Neural cell (in vitro differentiated cells): Measurements from ENCODE around the gene HOXA3. TPM values are rescaled to one million over a fixed set of nuclear protein-coding genes. Genes with fewer than 3 reads are reported as not detected.

Experiments
- H2AFZ ChIP-seq: fragments of 200-600, 300-800 bp; sonication (generic), shearing (Covaris generic); 2 replicates; pipeline ENCODE4 v1.6.0; 2014; ENCODE audit warnings: low read depth, mild to moderate bottlenecking, antibody characterized with exemption, low read length, moderate library complexity
- H3F3A ChIP-seq: fragments of 200-600 bp; shearing (Covaris generic); 2 replicates; pipeline ENCODE4 v1.6.1; 2016; ENCODE audit warnings: mild to moderate bottlenecking, moderate library complexity, mixed read lengths, antibody characterized with exemption, low read length; ENCODE audit not compliant: insufficient read depth, poor library complexity, severe bottlenecking
- H3K27ac ChIP-seq: fragments of 200-600, 300-800 bp; sonication (generic), shearing (Covaris generic); 2 replicates; pipeline ENCODE4 v1.5.1; 2014; ENCODE audit warnings: mild to moderate bottlenecking, low read length, moderate library complexity
- H3K27me3 ChIP-seq: fragments of 300-800, 200-600 bp; sonication (generic), shearing (Covaris generic); 2 replicates; pipeline ENCODE4 v1.6.0; 2014; ENCODE audit warnings: mild to moderate bottlenecking, low read depth, low read length, moderate library complexity; ENCODE audit not compliant: insufficient read depth
- H3K36me3 ChIP-seq: fragments of 300-800, 200-600 bp; sonication (generic), shearing (Covaris generic); 2 replicates; pipeline ENCODE4 v1.5.1; 2014; ENCODE audit warnings: mild to moderate bottlenecking, antibody characterized with exemption, low read length, moderate library complexity; ENCODE audit not compliant: insufficient read depth
- H3K4me2 ChIP-seq: fragments of 300-800, 200-600 bp; sonication (generic), shearing (Covaris generic); 2 replicates; pipeline ENCODE4 v1.6.0; 2014; ENCODE audit warnings: mild to moderate bottlenecking, low read length
- H3K4me3 ChIP-seq: fragments of 300-800, 200-600 bp; sonication (generic), shearing (Covaris generic); 2 replicates; pipeline ENCODE4 v1.5.1; 2014; ENCODE audit warnings: mild to moderate bottlenecking, low read length, moderate library complexity
- H3K79me2 ChIP-seq: fragments of 200-600 bp; shearing (Covaris generic); replicated peaks from 2 replicates; pipeline ENCODE4 v1.6.0; 2014; ENCODE audit warnings: mild to moderate bottlenecking, low read length, moderate library complexity; ENCODE audit not compliant: insufficient read depth
- H3K9ac ChIP-seq: fragments of 300-800, 200-600 bp; sonication (generic), shearing (Covaris generic); 2 replicates; pipeline ENCODE4 v1.6.1; 2016; ENCODE audit warnings: mild to moderate bottlenecking, low read length, mixed read lengths
- H3K9me2 ChIP-seq: fragments of 200-600 bp; shearing (Covaris generic); 2 replicates; pipeline ENCODE4 v1.6.1; 2016; ENCODE audit warnings: mild to moderate bottlenecking, low read length, mixed read lengths; ENCODE audit not compliant: insufficient read depth
- H3K9me3 ChIP-seq: fragments of 200-600, 300-800 bp; sonication (generic), shearing (Covaris generic); 2 replicates; pipeline ENCODE4 v1.6.1; 2016; ENCODE audit warnings: mild to moderate bottlenecking, mixed run types, low read length, moderate library complexity, mixed read lengths
- H4K20me1 ChIP-seq: fragments of 200-600 bp; shearing (Covaris generic); 2 replicates; pipeline ENCODE4 v1.6.1; 2016; ENCODE audit warnings: mild to moderate bottlenecking, mixed run types; ENCODE audit not compliant: insufficient read depth
- EP300 ChIP-seq: fragments of 450-650 bp; conservative IDR thresholded peaks from 2 replicates; pipeline ENCODE4 v1.6.1; 2014; ENCODE audit warnings: antibody characterized with exemption, mild to moderate bottlenecking, moderate library complexity; ENCODE audit not compliant: poor library complexity, severe bottlenecking
- EZH2 ChIP-seq: fragments of 200-600, 300-800 bp; shearing (Covaris generic), sonication (generic); IDR thresholded peaks from 2 replicates; pipeline ENCODE4 v1.6.1; 2014; ENCODE audit warnings: antibody characterized with exemption, low read length, borderline replicate concordance, mild to moderate bottlenecking; ENCODE audit not compliant: insufficient read depth, poor library complexity, severe bottlenecking
- POLR2AphosphoS5 ChIP-seq: IDR thresholded peaks from 2 replicates; pipeline ENCODE4 v1.6.1; 2012
- RAD21 ChIP-seq: fragments of 450-650 bp; conservative IDR thresholded peaks from 2 replicates; pipeline ENCODE4 v1.6.1; 2014; ENCODE audit warnings: antibody characterized with exemption, mild to moderate bottlenecking, moderate library complexity
- SMC3 ChIP-seq: fragments of 450-650 bp; conservative IDR thresholded peaks from 2 replicates; pipeline ENCODE4 v1.6.1; 2014; ENCODE audit warnings: antibody characterized with exemption, mild to moderate bottlenecking, moderate library complexity; ENCODE audit not compliant: poor library complexity
- TAF1 ChIP-seq: IDR thresholded peaks from 2 replicates; pipeline ENCODE4 v1.6.1; 2012; ENCODE audit warnings: low read depth
- polyA plus RNA-seq: library from polyadenylated mRNA; depleted of rRNA; stranded (reverse); fragments of >200 nt; gene quantifications from 2 replicates; pipeline ENCODE4 v1.2.3, GENCODE V29; 2014
- TF ChIP-seq, protein P1 (sequence below): IDR thresholded peaks from 2 replicates; pipeline ENCODE4 v1.6.1; 2012; ENCODE audit warnings: borderline replicate concordance
- TF ChIP-seq, protein P2 (sequence below): fragments of 450-650 bp; IDR thresholded peaks from 2 replicates; pipeline ENCODE4 v1.5.1; 2014; ENCODE audit warnings: antibody characterized with exemption, mild to moderate bottlenecking, moderate library complexity; ENCODE audit not compliant: poor library complexity, severe bottlenecking

Gene HOXA3
- polyA plus RNA-seq, 1 donor from 2014 or later: not detected

DNA sequence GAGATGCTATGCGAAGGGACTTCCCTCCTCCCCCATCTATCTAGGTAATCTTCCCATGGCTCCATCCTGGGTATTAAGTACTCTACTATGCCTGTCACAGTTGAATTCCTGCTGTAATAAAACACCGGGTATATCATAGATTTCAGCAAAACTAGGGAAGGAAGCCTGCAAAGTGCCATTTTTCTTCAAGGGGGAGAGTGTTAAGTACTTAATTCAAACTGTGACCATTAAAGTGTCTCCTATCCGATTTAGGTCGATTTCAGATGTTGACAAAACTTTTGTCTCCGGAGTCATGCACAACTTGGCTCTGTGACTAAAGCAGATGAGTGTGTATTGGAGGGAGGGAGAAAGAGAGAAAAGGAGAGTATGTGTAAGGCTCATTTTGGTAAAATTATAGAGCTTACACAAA lies 26.4 kb downstream of the HOXA3 start:
- H3K27me3 ChIP-seq: peaks cover 98% of the 10 kb centered on the region
- H3K27ac ChIP-seq: no peak overlapping the region
- H3F3A ChIP-seq: no peaks in the 10 kb centered on the region

GRCh38 chr7:27124902-27125689 lies 27.3 kb downstream of the HOXA3 start:
- no peak overlapping the region for H3K27ac ChIP-seq
- no peaks in the 10 kb centered on the region for H3F3A ChIP-seq
- no peaks in the 10 kb centered on the region for H3K9me2 ChIP-seq
- no peaks in the 10 kb centered on the region for H4K20me1 ChIP-seq
- no peak overlapping the region for H3K4me3 ChIP-seq
- H3K79me2 ChIP-seq: no peaks in the 10 kb centered on the region
- H3K9ac ChIP-seq: no peak overlapping the region
- TF ChIP-seq, protein P1, sequence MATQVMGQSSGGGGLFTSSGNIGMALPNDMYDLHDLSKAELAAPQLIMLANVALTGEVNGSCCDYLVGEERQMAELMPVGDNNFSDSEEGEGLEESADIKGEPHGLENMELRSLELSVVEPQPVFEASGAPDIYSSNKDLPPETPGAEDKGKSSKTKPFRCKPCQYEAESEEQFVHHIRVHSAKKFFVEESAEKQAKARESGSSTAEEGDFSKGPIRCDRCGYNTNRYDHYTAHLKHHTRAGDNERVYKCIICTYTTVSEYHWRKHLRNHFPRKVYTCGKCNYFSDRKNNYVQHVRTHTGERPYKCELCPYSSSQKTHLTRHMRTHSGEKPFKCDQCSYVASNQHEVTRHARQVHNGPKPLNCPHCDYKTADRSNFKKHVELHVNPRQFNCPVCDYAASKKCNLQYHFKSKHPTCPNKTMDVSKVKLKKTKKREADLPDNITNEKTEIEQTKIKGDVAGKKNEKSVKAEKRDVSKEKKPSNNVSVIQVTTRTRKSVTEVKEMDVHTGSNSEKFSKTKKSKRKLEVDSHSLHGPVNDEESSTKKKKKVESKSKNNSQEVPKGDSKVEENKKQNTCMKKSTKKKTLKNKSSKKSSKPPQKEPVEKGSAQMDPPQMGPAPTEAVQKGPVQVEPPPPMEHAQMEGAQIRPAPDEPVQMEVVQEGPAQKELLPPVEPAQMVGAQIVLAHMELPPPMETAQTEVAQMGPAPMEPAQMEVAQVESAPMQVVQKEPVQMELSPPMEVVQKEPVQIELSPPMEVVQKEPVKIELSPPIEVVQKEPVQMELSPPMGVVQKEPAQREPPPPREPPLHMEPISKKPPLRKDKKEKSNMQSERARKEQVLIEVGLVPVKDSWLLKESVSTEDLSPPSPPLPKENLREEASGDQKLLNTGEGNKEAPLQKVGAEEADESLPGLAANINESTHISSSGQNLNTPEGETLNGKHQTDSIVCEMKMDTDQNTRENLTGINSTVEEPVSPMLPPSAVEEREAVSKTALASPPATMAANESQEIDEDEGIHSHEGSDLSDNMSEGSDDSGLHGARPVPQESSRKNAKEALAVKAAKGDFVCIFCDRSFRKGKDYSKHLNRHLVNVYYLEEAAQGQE: no peak
- no peak for TF ChIP-seq TAF1
- TF ChIP-seq POLR2AphosphoS5: no peak
- TF ChIP-seq RAD21: no peak
- TF ChIP-seq EZH2: no peak
- peaks cover 18% of the 10 kb centered on the region for H3K9me3 ChIP-seq
- peaks cover 99% of the 10 kb centered on the region for H3K27me3 ChIP-seq
- no peaks in the 10 kb centered on the region for H3K36me3 ChIP-seq
- H2AFZ ChIP-seq: no peak overlapping the region
- no peak overlapping the region for H3K4me2 ChIP-seq

More for the DNA sequence above, 26.4 kb downstream of the HOXA3 start:
- Histone ChIP-seq H3K79me2 (no peaks in the 10 kb centered on the region), H3K9ac (no peak overlapping the region), H2AFZ (no peak overlapping the region), H4K20me1 (no peaks in the 10 kb centered on the region), H3K9me3 (peaks cover 18% of the 10 kb centered on the region), H3K36me3 (no peaks in the 10 kb centered on the region), H3K9me2 (no peaks in the 10 kb centered on the region), H3K4me3 (no peak overlapping the region), H3K4me2 (no peak overlapping the region)
- TF ChIP-seq EP300 (no peak), TAF1 (no peak), EZH2 (no peak), POLR2AphosphoS5 (no peak), SMC3 (no peak)
- TF ChIP-seq, protein P1: no peak
- TF ChIP-seq, protein P2, sequence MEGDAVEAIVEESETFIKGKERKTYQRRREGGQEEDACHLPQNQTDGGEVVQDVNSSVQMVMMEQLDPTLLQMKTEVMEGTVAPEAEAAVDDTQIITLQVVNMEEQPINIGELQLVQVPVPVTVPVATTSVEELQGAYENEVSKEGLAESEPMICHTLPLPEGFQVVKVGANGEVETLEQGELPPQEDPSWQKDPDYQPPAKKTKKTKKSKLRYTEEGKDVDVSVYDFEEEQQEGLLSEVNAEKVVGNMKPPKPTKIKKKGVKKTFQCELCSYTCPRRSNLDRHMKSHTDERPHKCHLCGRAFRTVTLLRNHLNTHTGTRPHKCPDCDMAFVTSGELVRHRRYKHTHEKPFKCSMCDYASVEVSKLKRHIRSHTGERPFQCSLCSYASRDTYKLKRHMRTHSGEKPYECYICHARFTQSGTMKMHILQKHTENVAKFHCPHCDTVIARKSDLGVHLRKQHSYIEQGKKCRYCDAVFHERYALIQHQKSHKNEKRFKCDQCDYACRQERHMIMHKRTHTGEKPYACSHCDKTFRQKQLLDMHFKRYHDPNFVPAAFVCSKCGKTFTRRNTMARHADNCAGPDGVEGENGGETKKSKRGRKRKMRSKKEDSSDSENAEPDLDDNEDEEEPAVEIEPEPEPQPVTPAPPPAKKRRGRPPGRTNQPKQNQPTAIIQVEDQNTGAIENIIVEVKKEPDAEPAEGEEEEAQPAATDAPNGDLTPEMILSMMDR: no peak
